Stimulated activated CD8-positive, alpha-beta memory T cell treated with anti-CD3 and anti-CD28 coated beads, Interleukin-4, amount 100 ng/mL, for 1 hour (primary cell): Measurements from ENCODE around the gene EGFL8.
"Not testable (repeated sequence)": the region's sequence is repeated elsewhere in the genome, so short reads cannot be mapped to it uniquely, and the experiment has no call there.

Experiments
- DNase-seq, 2 donors: peaks; one replicate each; pipeline ENCODE4 v3.0.0-alpha.2; 2020; ENCODE audit warnings: low read depth in 2 of 2, low spot score in 1 of 2

The EGFL8 gene

GRCh38 chr6:32182555-32182981 is 18.2 kb downstream of the EGFL8 start:
- no peak for DNase-seq

GRCh38 chr6:32183030-32183429 is 18.6 kb downstream of the EGFL8 start:
- DNase-seq: no peak

DNA sequence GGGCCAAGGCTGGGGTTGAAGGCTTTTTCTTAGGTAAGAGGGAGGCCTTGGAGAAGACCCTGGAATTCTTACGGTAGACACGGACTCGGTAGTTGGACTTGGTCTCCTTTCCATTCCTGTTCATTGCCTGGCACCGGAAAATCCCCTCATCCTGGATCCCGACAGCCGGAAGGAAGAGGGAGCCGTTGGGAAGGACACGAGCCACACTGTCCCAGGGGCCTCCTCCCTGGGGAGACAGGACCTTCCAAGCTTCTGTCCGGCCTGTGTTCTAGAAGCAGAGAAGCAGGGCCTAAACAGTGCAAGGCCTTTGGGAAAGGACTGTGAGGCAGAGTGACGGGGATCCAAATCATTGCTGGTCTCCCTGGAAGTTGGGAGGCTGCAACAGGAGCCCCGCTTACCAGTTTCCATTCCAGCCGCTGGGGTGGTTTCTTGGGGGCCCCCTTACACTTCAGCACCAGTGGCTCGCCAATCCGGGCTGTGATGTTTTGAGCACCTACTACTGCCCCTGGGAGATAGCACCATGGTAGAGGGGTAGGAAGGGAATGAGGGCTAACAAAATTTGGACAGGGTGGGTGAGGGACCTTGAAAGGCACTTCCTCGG is 19.2 kb downstream of the EGFL8 start:
- no peak for DNase-seq

- no peak for DNase-seq
These were observed 19.8 kb downstream of the EGFL8 start, which contains the start of gene AGER for GRCh38 chr6:32184084-32184640. Gene AGER (minus strand): TSS chr6:32184253. CDS start chr6:32184222, 31 bp downstream.

GRCh38 chr6:32185681-32186131 is 21.3 kb downstream of the EGFL8 start:
- peak in 1 of 2 donors; percentile 35 for DNase-seq

DNA sequence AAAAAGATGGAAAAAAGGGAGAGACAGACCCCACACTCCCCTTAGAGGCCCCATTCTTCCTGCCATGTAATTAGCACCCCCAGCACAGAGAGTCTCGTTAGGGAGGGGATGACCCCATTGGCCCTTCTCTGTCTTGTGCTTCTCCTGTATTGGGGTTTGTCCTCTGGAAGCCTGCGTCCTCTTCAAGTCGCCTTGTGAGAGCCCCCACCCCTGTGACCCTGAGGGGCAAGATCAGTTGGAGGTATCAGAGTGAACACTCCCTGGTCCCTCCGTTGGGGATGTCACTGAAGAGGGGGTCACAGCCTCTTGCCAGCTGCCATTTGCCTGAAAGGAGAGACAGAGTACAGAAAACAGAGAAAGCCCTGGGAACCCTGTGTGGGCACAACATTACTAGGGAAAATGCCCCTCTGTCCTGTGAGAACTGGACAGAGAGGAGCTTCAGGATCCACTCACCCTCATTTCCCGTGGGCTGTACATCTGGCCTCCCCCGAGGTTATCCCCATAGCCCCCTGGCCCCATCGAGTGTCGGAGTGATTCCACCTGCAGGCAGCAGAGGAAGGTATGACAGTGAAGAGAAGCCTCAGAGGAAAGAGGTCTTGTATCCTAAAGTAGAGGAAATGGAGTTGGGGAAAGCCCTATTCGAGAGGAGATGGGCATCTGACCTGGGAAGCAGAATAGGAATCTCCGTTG is 21.9 kb downstream of the EGFL8 start:
- DNase-seq: not testable (repeated sequence)

DNA sequence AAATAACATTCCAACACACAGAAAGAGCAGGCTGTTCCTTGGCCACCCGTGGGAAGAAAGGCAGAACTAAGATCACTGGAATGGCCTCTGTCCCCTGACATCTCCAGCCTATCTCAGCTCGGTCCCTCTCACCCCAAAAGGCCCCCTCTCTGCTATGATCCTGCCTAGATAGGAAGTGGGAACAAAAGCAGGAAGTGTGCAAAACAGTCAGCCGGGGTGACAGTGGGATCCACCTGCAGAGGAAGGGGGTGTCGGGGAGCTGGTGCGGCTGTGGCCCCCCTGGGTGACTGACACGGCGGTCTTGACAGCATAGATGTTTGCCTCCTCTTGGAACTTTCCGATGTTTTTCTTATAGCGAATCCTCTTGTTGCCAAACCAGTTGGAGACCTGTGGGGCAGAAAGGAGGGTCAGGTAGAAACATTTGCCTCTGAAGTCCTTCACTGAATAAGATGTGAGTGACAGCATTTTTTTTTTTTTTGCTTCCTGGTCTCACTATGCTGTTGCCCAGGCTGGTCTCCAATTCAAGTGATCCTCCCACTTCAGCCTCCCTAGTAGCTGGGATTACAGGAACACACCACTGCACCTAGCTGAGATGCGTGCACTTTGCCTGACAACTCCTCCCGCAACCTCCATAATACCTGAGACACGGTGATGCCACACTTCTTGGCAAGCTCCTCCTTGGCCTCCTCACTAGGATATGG is 22.8 kb downstream of the EGFL8 start:
- DNase-seq: no peak

DNA sequence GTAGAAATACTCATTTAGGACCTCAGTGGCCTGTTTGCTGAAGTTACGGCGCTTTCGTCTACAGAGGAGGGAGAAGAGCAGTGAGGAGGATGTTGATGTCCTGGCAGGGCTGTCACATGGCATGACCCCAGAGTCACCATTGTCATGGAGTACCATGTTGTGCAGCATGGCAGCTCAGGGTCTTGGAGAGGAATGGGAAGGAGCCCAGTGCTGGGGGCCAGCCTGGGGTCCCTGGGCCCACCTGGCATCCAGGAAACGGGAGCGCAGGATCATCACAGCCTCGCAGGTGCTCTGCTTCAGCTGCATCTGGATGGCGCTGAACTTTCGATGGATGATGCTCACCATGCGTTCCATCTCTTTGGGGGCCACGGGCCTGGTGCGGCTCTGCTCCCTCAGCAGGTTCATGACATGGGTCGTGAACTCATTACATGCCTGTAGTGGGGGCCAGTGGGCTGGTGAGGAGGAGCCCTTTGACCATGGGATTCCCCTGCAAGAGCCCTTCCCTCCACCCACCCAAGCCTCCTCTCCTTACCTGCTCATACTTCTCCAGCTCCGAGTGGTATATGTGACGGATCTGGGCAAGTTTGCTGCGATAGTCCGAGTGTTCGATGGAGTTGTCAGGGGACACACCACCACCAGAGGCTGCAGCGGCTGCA is 23.5 kb downstream of the EGFL8 start:
- not testable (repeated sequence) for DNase-seq

DNA sequence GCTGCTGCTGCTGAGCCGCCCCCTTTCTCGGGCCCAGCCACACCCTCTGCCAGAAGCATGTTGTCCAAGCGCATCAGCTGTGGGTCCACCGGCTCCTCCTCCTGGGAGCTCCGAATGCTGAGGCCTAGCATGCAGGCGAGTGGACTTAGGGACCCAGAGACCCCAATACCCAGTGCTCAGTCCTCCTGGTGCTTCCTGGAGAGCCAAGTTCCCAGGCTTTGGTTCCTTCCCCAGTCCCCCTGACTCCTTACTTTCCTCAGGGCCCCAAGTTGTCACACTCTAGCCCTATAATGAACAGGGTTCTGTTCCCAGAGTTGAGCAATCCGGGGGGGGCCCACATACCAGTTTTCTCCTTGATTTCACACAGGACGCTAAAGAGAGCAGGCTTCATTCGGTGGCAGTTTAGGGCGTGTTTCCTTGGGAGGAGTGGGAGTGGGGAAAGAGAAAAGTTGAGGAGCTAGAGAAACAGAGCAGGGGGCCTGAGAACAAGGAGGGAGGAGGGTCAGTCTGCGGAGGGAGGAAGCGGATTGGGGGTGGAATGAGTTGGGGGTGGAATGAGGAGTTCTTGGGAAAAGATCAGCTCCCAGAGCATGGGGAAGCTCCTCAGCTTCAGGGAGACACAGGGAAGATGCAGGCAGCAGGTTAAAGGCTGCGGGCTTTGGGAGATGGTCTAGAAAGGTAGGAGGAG is 24.1 kb downstream of the EGFL8 start:
- DNase-seq: no peak

DNA sequence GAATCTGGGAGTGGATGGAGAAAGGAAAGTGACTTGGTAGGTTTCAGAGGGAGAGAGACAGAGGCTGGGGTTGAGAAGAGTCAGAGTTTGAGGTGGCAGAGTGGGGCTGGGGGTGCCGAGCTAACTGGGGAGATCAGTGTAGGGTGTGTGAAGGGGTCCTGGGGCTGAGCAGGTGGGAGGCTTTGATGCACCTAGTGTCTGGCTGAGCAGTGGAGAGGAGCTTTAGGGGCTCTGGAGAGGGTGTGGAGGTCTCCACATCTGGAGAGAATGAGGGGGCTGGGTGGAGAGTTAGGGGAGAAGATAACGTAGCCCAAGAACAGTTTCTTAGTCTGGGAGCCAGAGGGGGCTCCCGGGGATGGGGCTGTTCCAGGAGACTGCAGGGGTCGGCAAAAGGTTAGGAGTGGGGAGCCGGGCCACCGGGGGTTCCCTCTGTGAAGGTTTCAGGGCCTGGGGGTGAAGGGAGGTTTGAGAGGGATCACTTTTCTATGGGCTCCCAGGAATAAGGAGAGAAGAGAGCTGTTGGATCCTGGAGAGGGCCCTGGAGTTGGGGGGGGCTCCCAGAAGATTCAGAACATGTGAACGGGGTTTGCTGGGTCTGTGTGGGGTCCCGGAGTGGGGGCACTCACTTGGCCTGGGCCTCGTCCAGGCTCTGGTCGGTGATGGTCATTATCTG is 24.8 kb downstream of the EGFL8 start:
- no peak for DNase-seq

GRCh38 chr6:32189742-32190053 is 25.3 kb downstream of the EGFL8 start:
- DNase-seq: no peak

GRCh38 chr6:32190054-32190851 is 25.9 kb downstream of the EGFL8 start, which contains the start of gene PBX2:
Gene PBX2 (minus strand): TSS chr6:32190202. CDS start chr6:32189915, 287 bp downstream.
- peak; percentile 64 to 75 for DNase-seq

DNA sequence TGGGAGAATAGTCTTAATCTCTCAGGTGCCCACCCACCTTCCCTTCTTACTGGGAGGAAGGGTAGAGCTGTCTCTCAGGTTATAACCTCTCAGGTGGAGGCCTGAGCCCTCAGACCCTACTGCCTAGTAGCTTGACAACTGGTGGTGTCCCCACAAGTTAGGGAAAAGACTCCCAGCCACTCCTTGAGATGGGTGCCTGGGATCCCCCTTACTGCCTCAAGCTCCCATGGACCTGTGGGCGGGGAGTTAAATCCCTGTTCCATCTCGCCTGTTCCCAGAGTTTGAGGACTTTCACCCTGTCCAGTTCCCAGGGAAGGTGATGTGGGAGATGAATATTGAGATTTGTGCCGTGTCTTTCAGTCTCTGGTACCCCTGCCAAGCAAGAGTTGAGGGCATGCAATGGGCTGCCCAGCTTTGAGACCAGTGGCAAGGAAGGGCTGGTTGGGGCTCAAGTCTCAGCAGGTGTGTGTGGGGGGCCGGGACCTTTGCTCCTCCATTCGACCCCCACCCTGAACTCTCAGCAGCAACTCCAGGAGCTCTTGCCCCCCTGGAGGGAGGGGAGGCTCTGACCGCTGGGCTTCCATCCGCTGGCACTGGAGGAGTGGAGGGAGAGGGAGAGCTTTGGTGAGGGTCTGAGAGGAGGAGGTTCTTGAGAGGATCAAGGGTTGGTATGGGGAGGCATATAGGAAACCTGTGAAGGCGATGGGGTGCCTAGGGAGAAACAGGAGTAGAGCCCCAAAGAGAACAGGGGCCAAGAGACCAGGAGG is 26.7 kb downstream of the EGFL8 start:
- no peak for DNase-seq

- no peak for DNase-seq
These were observed 27.6 kb downstream of the EGFL8 start for GRCh38 chr6:32191696-32192607.

DNA sequence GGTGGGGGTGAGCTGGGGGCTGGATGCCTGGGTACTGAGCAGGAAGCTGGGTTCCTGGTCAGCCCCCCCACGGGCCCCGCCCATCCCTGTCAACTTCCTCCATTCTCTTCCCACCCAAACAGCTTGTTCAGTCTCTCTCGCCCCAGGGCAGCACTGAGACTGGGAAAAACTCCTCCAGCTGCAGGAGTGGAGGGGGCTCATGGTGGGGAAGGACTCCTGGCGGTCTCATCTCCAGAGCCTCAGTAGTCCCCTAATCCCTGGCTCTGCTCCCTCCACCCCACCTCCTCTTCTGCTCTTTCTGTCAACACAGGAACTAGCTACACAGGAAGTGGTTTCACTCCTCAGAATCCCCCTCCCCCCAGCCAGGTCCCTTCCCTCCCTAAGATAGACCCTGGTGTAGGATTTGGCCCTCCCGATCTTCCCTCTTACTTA is 28.2 kb downstream of the EGFL8 start, which contains the start of gene GPSM3:
TSS of gene GPSM3 (minus strand) at position 36 of the 432 bp plus-strand sequence. CDS start 130 bp downstream, outside the sequence.
- no peak for DNase-seq

- not testable (repeated sequence) for DNase-seq
These were observed 28.7 kb downstream of the EGFL8 start for GRCh38 chr6:32193096-32193495.

- no peak for DNase-seq
These were observed 30.0 kb downstream of the EGFL8 start for GRCh38 chr6:32194388-32194787.
